CD4-positive, alpha-beta T cell treated with Interleukin-6 at 100 ng/mL for 8 hours (primary cell): Measurements from ENCODE around the gene LPCAT3.

Experiments used
- DNase-seq: peaks from one replicate; pipeline ENCODE4 v3.0.0-alpha.2; 2020; ENCODE audit warnings: mixed read lengths, low spot score

The LPCAT3 gene

DNA sequence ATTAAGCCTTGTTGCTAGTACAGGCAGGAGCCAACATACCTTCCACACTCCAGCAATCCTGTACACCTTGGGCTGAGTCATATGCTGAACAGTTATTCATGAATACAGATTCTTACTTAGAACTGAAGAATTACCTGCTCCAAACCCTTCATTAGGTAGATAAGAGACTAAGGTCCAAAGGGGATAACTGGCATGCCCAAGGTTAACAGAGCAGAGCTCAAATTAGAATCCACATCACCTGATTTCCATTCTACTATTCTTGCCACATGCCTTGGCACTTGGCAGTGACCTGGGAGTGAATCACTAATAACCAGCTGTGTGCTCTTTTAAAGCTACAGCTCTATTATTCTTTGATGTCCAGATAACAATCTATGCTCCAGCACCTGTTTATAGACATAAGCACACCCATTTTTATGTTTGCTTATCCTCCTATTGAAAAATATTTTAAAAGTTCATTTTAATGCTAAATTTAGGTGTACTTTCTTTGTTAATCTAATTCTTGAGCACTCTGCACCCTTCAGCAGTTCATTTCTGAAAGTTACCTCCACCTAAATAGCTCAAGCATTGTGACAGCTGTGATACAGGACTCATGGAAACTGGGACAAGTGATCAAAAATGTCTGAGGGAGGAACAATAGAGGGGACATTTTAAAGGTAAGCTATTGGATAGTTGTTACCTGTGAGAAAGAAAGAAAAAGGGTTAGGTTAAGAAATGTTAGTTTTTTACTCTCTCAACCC, 19.4 kb downstream of the LPCAT3 start:
- no peak for DNase-seq

DNA sequence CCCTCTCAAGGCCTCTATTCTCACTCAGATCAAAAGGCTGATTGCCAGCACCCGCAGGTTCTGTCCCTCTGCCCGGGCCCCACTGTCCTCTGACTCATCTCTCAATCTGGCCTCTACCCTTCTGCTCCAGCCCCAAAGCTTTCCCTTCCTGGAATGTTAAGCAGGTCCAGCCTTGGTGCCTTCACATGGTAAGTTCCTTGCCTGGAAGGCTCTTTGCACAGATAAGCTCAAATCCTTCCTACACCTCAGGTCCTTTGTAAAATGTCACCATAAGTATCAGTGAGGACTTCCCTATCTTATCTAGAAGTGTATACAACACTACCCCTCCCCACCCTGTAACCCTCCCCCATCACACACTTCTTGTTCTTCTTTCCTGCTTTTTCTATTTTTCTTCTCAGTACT, 22.2 kb downstream of the LPCAT3 start:
- DNase-seq: no peak

DNA sequence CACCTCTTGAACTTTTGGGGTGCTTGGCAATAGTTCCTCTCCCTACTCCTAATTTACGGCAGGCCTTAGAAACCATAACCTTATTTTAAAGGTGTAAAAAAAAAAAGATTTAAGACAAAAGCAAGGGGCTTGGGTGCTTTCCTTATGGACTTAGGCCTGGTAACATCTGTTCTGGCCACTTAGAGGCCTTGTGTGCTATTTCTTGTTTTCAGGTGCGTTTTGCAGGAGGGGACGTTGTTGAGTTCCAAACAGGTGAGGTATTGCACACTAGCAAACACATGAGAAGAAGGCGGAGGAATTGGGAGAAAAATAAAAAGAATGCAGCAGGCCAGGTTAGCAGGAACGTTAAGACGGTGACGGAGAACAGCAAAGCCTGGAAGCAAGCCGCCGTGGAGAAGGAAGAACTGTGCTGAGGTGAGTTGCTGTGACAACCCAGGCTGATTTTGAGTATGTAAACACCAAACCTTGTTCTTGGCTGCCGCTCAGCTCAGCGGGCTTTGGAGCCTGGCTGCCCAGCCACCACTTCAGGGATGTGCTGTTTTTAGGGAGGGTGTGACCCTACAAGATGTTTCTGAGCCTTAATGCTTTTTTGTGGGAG, 30.2 kb downstream of the LPCAT3 start:
- DNase-seq: no peak

DNA sequence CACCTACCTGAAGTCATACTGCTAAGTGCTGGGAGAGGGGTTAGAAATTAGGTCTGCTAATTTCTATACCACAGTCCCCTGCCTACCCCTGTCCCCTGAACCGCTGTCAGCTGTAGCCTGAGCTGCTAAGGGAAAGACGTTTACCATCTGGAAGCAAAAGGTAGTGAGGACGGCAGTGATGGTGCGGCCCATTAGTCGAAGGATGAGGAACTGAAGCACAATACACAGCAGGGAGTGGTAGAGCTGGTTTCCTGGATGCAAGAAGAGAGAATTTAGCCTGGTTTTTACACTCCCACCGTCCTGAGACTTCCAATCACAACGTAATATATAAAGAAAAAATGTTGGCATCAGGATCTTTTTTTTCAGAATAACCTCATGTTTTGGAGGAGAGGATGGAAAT, 35.7 kb downstream of the LPCAT3 start:
- no peak for DNase-seq

DNA sequence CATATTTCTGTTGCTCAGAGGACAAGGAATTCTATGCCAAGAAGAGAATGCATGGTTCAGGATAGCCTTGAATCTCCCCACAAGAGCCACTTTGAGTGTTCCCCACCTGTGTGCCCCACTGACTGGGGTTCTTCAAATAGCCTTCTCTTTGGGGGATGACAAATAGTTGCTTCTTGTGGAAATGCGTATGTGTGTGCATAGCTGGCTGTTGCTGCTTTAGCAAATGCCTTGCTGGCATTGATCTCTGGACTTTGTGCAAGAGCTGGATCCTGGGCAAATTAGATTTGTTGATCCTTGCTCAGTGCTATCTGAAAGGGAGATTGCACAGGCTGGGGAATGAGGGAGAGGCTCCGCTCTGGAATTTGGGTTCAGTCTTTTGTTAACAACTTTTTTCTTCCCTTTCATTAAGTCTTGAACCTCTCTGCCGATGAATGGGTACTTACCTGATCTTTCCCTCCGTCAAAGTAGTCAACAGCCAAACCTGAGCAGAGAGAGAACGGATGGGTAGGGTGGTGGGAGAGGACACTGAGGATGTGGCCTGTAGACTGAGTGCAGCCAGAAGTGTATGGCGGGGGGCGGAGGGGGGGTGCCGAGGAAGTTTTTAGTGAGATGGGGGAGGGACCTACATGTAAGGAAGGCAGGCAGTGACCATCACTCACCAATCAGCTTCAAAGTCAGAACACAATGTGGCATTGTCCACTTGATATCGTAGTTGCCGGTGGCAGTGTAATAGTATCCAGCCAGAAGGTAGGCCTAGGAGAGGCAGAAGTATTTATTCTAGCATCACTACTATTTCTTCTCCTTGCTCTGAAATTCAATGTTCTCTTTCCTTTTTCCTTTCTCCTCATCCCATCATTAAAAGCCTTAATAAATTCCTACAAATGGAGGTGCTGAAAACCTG, 36.9 kb downstream of the LPCAT3 start:
- no peak for DNase-seq

DNA sequence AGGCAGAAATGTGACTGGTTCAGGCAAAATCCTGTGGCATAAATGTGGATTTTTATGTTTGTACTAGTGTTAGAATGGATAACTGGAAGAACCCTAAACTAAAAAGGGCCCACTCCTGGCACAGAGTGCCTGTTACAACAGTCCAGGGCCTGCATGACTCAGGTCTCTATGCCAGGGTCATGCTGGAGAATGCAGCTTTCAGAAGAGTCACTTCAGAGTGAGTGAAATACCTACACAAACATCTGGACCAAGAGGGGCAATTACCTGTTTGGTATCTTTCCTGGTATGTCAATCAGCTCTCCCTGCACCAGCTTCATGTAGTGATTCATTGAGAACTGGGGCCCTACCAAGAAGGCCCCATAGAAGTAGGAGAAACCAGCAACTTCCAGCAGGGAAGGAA, 37.5 kb downstream of the LPCAT3 start:
- DNase-seq: no peak

DNA sequence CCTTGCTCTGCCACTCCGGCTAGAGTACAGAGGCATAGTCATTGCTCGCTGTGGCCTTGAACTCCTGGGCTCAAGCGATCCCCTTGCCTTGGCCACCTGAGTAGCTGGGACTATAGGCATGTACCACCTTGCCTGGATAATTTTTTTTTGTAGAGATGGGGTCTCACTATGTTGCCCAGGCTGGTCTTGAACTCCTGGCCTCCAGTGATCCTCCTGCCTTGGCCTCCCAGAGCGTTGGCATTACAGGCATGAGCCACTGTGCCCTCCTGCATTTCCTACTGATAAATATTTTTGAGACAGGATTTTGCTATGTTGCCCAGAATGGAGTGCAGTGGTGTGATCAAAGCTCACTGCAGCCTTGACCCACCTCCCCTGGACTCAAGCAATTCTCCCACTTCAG, 38.2 kb downstream of the LPCAT3 start:
- DNase-seq: no peak

DNA sequence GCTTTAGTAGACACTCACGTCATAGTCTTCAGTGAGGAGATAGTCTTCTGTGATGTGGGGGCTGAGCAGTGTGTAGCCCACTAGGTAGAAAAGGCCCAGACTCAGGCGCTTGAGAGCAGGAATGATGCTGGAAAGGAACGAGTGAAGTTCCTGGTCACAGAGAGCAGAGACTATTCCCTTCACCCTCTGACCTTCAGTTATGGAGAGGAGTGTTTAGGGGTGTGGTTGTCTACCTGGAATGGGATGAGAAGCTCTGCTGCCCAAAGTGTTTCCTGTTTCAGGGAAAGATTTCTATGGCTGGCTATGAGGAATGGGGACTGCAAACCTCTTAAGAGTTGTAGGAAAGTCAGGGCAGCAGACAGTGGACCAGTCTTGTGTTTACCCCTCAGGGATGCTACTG, 38.8 kb downstream of the LPCAT3 start:
- no peak for DNase-seq

DNA sequence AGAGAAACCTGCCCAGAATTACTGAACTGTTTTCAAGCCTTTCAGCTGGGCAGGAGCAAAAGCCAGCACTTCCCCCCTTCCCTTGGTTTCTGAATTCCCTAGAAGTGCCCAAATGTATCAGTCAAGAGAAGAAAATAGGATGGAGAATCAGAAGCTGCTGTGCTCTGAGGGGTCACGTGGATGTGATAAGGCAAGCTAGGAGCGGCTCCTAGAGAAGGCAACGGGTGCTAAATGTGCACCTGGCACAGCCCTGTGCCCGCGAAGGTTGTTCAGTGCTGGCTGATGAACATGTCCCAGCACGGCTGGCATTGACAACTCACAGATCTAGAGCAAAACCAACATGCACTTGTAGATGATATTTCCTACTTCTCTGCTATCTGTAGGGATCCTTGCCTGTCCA, 39.3 kb downstream of the LPCAT3 start:
- no peak for DNase-seq

DNA sequence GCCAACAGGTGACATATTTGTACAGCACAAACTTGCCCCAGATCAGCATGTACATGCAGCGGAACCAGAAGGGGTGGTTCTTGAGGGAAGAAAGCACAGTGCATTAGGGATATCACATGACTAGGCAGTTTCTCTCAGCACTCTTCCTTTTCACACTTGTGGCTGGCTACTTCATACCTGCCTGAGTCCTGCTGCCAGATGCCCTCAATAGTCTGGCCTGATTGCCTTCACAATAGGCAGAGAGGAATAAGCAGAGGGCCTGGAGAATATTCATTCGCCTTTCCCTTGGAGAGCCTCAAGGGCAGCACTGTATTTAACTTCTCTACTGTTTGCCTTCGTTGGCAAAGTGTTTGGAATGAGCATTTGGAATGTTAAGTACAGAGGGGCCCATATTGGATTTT, 39.7 kb downstream of the LPCAT3 start:
- no peak for DNase-seq

DNA sequence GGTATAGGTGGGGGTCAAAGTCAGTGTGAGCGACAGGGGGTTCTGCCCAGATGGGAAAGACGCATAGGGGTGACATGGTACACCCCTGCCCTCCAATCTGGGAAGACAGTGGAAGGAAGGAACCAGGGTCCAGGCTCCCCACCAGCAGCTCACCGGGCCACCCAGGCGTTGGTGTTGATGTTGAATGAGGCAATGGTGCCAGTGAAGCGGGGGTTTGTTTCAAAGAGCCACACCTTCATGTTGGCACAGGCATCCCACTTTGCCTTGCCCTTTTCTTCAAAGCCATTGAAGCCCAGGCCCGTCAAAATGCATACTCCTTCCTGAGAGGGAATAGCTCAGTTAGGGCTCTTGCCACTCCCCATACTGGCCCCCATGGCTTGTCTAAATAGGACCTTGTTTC, 40.1 kb downstream of the LPCAT3 start:
- DNase-seq: no peak

DNA sequence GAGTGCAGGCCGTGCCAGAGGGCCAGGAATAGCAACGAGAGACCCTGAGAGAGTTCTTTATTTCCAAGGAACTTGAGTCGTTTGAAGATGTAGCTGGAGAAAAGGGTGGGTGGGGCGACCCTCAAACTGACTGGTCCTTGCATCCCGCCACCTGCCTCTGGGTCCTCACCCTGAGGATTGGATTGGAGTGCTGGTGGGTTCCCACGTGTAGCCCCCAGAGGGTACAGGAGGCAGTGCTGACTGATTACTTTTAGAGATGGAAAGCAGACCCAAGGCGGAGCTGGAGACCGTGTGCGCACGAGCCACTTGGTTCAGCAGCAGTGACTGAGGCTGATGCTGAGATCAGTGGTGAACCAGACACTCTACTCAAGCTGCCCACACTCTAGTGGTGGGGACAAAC, 40.6 kb downstream of the LPCAT3 start:
- DNase-seq: no peak

DNA sequence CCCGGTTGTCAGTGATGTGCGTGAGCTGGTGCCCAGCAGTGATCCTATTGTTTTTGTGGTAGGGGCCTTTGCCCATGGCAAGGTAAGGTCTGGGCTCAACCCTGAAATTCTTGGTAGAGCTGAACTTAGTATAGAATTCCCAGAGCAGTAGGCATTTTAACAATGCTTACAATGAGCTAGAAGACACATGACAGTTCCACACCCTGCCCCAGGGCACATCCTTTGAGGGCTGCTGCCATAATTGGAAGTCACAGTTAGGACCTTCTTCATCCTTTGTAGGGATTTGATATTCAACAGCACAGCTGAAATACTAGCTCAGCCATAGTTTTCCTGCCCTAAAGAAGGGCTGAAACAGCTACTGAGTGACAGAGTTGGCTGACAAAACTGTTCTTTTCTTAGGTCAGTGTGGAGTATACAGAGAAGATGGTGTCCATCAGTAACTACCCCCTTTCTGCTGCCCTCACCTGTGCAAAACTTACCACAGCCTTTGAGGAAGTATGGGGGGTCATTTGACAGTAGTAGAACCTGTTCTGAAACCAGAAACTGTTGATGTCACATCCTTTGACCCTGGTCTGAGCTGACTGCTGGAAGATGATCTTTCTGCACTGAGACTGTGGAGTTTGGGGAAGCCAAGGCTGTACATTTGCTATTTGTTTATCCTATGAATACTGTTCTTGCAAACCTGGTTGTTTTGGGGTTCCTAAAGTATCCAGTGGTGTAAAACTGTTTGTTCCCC, 42.8 kb downstream of the LPCAT3 start:
- no peak for DNase-seq

DNA sequence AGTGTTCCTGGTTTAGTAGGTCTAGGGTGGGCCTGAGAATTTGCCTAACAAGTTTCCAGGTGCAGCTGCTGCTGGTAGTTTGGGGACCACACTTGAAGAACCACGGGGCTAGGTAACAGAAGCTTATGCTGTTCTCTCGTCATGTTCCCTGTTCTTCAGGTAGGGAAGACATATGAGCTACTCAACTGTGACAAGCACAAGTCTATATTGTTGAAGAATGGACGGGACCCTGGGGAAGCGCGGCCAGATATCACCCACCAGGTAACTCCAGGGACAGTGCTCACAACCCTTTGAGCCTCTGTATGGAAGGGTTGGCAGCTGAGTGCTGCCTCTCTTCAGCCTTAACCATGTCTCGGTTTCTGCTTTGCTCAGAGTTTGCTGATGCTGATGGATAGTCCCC, 44.1 kb downstream of the LPCAT3 start:
- DNase-seq: no peak

DNA sequence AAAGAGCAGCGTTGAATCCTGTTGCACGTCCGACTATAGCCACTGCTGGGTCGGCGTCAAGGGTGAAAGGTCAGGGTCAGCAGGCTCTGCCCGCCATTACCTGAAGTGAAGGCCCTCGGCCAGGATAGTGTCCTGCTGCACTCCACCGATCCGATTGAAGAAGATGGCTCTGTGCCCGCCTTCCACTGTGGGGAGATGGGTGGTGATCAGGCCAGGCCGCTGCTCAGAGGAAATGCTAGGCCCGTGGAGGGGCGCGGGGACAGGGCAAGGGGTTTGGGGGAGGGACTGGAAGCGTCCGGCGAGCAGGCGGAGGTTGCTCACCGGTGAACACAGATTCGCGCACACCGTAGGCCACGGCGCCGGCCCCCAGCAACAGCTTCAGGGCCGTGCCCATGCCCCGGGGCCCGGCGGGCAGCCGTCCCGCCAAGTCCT, 48.2 kb downstream of the LPCAT3 start:
- DNase-seq: no peak

DNA sequence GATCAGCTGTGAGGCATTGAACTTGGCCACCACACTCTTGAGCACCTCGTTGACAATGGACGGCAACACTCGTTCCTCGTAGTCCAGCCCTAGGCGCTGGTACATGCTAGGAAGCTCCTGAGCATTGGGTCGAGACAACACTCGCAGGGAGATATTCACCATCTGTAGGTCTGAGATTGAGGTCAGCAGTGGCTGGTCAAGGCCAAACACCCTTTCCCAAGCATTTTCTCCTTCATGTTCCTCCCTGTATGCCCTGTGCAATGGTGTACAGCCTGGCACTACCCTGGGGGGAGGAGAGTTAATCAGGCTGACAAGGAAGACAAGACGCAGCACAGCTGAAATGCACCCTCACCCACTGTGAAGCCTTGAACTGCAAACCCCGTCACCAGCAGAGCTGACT, 49.9 kb downstream of the LPCAT3 start:
- DNase-seq: no peak

DNA sequence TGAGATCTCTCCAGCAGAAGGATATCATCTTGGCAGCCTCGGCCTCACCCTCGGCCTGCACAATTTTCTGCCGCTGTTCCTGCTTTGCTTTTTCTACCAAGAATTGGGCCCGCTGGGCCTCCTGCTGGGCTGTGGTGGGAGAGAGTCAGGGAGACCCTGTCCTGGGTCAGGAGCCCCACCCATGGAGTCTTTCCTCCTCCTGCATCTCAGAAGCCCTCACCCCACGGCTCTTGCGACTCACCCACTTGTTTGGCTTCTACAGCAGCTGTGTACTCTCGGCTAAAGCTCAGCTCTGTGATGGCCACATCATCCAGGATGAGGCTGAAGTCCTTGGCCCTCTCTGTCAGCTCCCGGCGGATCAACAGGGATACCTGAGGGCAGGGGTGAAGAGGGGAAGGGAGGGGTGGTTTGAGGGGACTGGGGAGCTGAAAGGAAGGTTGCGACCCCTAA, 50.6 kb downstream of the LPCAT3 start:
- no peak for DNase-seq

DNA sequence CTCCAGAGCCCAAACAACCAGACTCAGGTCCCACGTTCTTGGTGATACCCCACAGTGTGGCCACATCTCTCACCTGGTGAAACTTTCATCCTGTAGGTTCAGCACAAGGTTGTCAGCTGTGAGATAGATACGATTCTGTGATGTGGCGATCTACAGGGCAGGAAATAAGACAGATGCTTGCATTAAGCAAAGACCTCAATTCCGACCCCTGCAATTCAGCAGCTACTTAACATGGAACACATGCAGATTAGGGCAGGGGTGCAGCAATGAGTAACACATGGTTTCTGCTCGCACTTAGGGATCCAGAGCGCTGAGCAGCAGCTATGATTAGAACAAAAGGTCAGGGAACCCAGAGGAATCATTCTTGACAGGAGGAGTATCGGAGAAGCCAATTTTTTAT, 51.9 kb downstream of the LPCAT3 start:
- DNase-seq: no peak

DNA sequence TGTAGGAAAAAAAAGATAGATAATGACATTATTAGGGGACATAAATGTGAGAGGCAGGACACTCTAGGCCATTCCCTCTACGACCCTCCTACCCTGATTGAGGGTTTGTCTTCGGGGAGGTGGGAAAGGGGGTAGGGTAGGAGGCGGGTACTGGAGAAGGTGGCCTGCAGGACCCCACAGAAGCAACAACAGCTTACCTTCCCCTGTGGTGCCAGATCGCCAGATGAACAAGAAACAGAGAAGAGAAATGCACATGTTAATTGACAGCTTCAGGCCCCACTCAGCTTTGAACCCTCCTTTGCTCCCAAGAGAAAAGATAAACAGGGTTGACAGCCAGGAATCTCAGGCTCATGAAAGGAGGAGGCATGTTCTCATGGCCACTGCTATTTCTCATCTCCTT, 52.6 kb downstream of the LPCAT3 start:
- DNase-seq: no peak

DNA sequence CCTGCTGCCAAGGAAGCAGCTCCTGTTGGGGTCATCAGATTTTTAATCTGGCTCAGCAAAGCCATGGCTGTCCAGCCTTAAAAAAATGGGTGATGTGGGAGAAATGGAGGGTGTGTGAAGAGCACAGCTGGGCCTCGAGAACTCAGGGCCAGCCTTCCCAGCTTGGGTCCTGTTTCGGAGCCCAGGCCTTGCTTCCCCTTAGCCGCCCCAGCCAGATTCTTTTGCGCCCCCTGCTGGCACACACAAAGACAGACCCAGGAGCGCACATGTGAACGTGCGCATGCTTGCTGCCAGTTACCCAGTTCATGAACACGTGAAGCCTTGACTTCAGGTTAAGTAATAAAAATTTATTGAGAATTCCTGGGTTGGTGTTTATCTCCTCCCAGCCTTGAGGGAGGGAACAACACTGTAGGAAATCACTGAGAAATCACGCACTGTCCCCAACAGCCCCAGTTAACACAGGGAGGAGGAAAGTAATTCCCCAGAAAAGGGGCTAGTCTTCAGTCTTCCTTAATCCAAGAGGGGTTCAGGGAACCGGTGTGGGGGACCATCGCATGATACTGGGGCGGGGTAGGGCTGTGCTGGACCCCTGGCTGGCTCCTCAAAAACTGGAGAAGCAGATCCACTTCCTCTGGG, 53.1 kb downstream of the LPCAT3 start:
- DNase-seq: peak; percentile 91

DNA sequence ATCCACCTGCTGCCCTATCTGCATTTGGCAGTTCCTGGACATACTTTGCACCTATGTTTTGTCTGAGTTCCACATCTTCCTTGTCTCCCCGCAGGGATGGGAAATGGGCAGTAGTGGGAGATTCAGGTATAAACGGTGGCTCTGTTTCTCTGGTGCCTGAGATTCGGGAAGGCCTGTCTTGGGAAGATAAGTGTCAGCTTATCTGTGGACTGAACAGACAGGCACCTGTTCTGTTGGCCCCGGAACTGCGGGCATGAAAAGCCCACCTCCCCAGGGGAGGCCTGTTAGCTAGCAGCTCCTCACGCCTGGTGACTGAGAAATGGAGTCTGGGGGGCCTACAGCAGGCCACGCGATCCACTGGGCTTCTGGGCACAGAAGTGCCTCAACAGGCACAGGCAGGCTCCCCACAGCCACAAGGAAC, 53.7 kb downstream of the LPCAT3 start:
- DNase-seq: no peak
